ENCODE data around the gene OPTC.
"Not testable (repeated sequence)": the region's sequence is repeated elsewhere in the genome, so short reads cannot be mapped to it uniquely, and the experiment has no call there.

Gene OPTC

DNA sequence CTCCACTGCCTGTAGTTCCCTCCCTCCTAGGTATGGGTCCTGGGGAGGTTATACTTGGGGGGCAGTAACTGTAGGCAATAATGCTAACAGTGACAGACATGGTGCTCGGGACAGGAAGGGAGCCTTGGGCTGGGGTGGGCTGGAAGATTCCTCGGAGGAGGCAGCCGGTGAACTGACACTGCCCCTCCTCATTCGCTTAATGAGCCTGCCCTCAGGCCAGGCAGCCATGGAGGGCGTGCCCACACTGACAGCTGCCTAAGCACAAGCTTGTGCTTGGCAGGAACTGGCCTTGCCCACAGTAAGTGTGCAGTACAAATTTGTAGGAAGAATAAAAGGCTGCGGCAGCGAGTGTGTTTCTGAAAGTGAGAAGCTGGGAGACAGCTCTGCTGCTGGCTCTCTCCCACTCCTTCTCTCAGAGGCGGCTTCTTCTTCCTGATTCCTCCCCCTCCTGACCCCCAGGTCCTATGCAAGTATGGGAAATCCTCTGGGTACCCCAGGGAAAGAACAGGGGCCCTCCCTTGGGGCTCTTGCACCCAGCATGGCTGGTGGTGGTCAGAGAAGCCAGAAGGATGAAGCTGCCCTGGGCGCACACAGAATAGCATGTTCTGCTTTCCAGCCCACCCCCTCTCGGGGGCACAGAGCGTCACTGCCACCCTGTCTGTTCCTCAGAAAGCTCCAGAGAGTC is 23.6 kb downstream of the OPTC start:
- no peak for DNase-seq

DNA sequence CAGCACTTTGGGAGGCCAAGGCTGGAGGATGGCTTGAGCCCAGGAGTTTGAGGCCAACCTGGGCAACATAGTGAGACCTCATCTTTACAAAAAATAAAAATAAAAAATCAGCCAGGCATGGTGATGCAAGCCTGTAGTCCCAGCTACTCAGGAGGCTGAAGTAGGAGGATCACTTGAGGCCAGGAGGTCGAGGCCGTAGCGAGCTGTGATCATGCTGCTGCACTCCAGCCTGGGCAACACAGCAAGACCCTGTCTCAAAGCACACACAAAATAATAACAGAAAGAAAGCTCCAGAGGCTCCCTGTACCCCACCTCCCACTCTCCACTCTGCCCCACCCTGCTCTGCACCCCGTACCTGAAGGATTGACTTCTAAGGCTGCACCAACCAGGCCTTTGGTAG is 24.2 kb downstream of the OPTC start:
- DNase-seq, result not testable (repeated sequence)

DNA sequence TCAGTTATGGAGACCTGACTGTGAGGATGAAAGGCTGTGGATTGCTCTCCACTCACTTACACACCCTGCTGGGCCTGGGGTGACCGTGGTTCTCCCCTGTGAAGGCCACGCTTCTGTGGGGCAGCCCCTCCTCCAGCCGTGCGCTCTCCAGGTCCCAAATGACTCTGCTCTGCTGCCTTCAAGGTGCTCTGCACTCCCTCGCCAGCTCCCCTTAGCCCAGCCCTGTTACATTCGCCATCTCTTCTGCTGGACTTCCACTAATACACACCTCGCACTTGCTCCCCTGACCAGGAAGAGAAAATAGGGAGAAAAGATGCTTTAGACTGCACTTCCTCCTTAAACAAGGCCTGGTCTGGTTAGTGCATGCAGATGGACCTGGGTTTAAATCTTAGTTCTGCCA is 24.6 kb downstream of the OPTC start:
- no peak for DNase-seq

DNA sequence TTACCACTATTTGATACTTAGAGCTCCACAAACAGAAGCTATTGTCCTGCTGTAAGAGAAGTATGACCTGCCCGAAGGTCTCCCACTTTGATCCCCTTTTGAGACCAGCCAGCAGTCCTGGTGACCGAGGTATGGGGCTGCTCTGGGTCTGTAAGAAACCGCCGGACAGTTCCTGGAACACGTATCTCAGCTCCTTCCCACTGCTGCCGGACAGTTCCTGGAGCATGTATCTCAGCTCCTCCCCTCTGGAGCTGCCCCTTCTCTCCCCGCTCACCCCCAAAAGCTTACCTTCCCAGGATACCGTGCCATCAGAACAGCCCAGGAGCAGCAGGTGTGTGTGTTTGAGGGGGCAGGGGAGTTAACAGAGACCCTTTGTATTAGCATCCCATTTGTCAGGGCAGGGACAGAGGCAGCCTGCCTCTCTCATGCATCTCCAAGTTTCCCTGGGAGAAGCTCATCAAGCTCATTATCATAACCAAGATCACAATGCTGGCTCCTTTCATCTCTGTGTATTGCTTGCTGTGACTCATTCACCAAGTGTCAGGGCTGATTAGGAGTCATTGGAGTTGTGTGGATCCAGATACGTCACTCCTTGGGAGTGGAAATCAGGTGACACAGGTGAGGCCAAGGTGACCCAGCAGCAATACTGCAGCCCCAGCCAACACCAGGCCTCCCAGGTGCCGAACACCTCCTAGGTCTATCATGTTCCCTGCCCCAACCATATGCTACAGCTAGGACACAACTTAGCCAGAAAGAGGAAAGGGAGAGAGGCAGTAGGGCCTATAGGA is 25.3 kb downstream of the OPTC start:
- DNase-seq, result no peak

DNA sequence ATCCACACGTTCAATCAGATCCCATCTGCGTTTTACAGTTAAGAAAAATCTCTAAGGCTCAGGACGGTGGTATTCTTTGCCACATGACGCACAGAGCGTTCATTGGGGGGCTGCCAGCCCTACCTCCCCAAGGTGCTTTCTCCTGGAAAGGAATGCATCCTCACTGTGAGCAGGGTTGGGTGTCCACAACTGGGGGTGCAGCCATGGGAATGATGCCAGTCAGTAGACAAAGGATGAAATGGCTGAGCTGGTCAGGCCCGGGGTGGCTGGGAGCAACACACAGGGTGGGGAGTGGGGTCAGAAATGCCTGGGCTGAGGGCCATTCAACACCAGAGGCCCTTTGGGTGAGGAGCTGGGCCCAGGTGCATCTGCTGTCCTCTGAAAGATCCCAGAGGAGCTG is 25.9 kb downstream of the OPTC start:
- no peak for DNase-seq

DNA sequence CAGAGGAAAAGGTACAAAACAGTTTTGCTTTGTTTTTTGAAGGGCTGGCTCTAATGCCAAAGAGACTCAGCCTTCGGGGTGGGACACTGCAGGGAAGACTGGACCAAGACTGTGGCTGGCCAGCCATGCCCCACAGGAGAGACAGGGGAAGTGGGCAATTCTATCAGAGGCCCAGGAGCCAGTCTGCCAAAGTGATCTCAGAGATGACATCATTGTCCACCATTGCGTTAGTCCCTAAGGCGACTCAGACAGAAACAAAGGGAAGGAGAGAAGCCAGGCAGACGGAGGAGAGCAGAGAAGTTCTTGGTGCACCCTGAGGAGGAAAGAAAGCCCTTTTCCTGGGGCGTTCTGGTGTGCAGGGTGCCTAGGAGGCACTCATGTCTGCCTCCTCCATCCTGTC is 26.4 kb downstream of the OPTC start:
- no peak for DNase-seq

DNA sequence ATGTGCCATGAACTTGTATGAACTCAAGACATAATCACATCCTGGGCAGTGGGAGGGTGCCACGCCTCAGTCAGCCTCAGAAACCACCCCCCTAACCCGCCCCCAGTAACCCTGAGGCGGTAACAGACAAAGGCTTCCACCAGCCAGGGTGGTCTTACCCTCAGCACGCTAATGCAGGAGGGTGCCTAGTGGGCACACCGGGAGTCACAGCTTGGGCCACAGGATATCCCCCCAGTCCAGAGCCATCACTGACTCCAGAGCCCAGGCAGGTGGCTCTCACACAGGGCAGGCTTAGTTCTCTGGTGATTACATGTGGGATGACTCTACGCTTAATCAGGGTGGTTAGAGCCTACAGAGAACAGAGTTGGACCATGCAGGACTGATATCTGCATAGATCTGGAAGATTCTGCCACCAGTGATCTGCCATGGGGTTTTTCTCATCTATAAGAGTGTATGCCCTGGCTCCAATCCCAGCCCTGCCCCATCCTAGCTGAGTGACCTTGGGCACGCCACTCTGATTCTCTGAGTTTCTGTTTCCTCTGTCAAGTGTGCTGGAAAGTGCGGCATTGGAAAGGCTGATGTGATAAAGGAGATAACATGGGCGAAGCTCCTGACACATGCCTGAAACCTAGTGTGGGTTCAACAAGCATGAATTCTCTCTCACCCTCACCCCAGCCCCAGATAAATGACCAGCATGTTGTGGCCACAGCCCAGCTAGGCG is 27.3 kb downstream of the OPTC start:
- DNase-seq, result no peak

DNA sequence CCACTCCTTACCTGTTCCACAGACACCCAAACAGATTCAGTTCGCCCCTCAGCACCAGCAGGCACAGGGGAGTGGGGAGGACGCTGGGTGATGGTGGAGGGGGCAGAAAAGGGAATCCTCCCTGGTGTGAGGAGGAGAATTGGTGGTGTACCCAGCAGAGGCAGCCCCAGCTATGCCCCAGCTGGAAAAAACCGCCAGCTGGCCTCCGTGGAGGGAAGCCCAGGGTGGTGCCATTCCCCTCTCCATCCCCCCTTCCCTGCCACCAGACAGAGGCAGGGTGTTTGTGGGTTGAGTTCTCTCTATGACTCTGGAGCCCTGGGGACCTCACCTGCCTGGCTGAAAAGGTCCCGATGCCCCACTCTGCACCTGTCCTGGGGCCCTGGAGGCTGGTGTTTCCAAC is 27.9 kb downstream of the OPTC start:
- DNase-seq, result no peak

DNA sequence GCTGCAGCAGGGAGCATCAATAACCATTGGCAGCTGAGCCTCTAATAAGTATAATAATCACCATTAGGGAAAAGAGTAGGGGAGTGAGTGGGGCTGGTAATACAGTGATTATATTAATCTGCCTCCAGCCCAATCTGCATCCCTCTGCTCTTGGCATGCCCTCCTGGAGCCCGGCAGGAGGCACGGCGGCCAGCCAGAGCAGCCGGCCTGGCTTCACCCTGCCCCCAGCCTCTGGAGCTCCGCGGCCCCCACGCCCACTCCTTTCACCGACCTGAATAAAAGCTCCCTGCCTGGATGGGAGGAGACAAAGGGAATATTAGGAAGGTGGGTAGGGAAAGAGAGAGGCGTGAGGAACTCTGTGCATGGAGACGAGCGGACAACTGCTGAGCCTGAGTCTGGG is 28.3 kb downstream of the OPTC start:
- DNase-seq, result no peak

DNA sequence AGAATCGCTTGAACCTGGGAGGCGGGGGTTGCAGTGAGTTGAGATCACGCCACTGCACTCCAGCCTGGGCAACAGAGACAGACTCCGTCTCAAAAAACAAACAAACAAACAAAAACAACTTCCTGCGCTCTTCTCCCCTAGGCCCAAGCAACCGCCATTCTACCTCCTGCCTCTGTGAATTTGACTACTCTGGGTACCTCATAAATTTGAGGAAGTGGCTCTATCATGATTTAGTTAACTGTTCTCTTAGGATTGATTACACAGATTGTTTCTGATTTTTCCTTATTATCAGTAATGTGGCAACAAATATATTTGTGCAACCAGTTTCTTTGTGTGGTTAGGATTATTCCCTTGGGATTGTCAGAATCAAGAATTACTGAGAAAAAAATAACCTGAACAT is 29.7 kb downstream of the OPTC start:
- no peak for DNase-seq

DNA sequence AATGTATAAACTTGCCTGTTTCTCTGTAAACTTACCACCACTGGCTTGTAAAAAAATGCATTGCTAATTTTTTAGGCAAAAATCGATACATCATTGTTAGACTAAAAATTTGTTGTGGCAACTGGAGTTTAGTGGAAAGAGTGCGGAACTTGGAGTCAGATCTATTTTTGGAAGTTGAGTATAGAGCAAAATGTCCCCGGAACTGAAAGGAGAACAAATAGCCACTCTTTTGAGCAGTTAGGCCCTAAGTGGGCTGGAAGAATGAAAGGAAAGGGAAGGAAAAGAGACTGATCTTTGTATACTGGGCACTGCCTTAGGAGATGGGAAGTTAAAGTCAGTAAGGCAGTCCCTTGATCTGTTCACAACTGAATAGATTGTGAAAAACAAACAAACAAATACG is 30.2 kb downstream of the OPTC start:
- no peak for DNase-seq

DNA sequence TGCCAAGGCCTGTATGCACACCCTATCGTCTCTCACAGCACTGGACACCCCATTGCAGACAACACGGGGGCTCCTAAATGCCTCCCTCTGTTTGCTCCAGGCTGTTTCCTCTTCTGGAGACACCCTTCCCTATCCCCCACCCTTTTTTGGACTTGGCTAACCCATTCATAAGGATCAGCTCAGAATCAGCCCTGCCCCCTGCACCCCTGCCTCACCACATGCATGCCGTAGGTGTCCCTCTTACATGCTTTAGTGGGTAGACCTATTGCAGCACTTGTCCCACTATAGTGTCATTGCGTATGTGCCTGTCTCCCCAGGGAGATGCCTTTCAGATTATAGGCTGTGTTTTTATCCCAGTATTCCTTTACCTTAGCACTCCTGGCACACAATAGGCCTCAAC is 30.9 kb downstream of the OPTC start:
- DNase-seq, result no peak

DNA sequence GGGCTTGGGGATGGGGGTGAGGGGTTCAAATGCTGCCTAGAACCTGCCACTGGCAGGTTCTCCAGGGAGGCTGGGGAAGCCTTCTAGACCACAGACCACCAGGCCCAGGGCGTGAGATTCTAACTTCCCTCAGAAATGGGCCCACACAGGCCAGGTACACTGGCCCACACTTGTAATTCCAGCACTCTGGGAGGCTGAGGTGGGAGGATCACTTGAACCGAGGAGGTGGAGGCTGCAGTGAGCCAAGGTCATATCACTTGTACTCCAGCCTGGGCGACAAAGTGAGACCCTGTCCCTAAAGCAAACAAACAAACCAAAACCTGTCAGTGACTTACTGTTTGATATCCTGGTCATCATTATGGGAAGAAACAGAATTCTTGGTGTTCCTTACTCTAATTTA is 31.7 kb downstream of the OPTC start:
- no peak for DNase-seq

DNA sequence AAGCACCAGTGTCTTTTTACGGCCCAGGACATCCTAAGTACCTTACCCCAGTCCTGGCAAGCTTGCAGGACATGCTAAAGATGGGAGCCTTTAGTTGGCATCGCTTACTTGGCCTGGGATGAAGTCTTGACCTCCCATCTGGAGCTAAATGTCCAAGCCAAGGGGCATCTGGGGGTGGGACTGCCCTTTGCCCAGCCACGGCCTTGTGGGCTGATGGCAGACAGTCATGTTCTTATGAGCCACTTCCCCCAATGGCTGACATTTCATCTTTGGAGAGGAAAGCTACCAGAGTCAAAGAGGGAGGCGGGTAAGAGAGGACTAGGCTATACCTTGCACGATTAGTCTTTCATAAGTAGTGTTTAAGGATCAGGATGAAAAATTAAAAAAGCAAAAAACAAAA is 32.2 kb downstream of the OPTC start:
- DNase-seq, result no peak

DNA sequence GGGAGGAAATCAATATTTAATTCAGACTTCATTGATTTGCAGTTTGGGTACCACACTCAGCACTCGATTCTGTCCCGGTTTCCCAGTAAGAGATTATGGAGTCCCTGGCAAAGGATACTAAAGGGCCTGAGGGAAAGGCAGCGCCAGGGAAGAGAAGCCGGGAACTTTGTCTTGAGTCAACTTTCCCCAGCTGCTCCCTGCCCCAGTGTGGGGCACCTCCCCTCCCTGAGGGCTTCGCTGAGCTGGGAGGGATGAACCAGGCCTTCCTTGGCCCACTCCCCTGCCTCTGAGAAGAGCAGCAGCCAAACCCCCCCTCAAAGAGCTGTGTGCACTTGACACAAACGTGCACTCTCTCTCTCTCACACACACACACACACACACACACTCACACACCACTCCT is 32.6 kb downstream of the OPTC start:
- no peak for DNase-seq

DNA sequence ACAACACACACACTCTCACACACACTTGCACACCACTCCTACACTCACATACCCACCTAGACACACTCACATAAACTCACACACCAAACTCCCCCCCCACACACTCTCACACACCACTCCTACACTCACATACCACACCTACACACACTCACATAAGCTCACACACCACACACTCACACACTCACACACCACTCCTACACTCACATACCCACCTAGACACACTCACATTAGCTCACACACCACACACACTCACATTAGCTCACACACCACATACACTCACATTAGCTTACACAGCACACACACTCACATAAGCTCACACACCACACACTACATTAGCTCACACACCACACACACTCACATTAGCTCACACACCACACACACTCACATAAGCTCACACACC is 33.1 kb downstream of the OPTC start:
- DNase-seq, result no peak

DNA sequence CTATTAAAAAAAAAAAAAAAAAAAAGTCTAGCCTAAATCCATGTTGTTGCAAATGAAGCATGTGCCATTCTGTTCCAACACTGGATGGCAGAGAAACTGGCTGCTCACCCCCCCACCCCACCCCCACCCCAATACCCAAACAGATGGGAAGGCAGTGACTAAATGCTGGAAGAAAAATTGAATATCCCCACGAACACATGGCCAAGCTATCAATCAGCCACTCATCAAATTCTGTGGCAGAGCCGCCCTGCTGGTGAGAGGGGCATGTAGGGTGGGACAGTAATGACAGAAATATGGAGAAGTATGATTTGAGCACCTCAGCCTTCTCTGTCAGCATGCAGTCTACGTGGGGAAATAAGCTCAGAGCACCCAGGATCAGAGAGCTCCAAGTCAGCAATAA is 34.1 kb downstream of the OPTC start:
- DNase-seq, result no peak

DNA sequence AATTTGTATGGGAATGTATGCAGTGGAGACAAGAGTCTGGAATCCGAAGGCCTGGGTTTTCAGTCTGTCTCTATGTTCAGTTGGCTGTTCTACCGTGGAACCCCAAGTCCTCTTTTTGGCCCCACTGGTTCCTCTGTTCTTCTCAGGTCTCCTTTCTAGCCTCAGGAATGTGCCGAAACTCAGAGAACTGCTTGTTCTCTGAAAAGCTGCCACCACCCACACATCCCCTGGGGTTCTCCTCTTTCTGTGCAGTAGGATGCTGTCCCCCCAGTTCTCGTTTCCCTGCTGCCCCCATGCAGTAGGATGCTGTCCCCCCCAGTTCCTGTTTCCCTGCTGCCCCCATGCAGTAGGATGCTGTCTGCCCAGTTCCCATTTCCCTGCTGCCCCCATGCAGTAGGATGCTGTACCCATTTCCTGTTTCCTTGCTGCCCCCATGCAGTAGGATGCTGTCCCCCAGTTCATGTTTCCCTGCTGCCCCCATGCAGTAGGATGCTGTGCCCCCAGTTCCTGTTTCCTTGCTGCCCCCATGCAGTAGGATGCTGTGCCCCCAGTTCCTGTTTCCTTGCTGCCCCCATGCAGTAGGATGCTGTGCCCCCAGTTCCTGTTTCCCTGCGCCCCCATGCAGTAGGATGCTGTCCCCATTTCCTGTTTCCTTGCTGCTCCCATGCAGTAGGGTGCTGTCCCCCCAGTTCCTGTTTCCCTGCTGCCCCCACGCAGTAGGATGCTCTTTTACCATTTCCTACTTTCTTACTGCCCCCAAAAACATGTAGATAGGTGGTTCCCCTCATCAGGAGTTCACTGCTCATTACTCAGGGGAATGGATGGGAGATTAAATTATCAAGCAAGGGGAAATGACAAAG is 35.3 kb downstream of the OPTC start:
- DNase-seq, result no peak

DNA sequence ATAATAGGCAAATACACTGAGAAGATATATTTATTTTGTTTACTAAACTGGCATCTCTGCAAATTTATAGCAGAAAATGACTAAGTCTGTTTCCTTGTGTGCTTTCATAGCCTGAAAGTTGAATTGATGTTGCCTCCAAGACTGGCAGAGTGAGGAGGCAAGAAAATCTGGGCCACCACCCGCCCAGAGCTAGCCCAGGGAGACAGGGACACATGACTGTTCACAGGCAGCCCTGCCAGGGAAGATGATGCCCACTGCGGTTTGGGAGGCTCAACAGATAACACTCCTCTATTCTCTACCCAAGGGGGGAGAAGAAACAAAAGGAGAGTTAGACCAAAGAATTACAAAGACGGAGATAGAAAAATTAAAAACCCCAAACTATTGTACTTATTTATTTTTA is 37.1 kb downstream of the OPTC start:
- DNase-seq, result no peak

DNA sequence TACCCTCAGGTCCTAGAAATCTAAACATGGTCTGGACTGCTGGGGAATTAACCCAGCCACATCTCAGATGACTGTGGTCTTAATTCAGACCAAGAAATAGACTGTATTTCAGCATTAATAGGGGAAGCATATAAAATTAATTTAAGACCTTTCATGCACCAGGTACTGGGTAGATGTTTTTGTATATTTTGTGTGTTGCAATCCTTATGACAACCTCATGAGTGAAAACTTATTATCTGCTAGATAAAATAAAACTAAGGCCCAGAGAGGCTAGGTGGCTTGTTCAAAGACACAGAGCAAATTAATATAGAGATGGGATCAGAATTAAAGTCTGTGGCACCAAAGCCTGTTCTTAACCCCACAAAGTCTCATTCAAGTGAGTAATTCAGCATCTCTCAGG is 40.1 kb downstream of the OPTC start:
- no peak for DNase-seq

DNA sequence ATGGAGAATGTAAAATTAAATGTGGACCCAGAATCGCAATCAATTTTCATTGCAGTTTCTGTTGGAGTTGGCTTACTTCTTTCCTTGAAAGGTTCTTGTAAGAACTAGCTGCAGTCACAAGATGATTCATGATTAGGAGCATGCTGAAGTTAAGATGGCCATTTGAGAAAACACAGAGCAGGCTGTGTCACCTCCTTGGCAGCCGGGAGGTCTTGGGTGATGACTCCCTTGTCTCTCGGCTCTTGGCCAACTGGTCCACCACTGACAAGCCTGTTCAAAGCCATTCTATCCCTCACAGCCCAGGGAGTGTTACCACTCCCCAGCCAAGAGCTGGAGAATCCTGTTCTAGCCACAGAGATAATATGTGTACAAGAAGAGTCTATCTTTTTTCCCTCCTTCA is 40.6 kb downstream of the OPTC start:
- DNase-seq, result no peak

DNA sequence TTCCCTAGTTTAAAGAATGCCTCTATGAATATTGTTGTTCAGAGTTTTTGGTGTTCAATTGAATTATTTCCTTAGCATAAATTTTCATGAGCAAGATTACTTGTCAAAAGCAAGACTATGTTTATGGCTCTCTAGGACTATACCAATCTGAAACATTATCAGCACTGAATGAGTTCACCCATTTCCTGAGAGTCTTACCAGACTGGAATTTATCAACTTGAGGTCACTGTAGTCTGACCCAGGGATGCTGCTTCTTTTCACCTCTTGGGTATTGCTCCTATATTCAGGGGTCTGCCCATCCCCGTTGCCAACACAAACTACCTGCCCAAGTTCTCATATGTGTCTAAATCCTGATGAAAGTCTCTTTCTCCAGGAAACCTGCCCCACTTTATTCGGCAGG is 42.6 kb downstream of the OPTC start:
- no peak for DNase-seq

DNA sequence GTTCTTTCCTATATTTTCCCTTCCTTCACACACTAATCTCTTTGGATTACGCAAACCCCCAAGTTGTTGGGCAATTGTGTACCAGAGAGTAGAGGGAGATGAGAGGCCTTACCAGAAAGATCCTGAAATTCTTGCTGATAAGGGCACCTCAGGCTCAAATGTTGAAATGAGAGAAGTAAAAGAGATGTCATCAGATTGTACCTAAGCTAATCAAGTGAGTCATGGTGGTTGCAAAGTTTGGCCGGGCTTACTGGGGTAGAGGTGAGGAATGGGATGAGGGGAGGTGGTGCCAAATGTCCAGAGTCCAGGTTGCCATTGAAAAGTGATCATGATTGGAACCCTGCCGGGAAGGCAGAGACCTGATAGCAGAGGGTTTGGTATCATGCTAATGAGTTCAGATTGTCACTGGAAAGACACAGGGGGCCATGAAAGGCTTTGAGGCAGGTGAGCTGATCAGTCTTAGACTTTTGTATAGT is 43.1 kb downstream of the OPTC start:
- no peak for DNase-seq
